ENCODE data around the gene CD200R1L.

CD200R1L gene

GRCh38 chr3:112846764-112847163 lies at the start of gene CD200R1L:
Gene CD200R1L, minus strand, starts transcription at chr3:112846864. Its CDS starts 17,497 bp downstream, at chr3:112829367.
- Histone ChIP-seq H3K9me3 (peaks cover 56% of the 10 kb centered on the region), H3K4me3 (no peak within 1 kb of the TSS), H3K27ac (no peak within 1 kb of the TSS), H3K36me3 (no peaks in the 10 kb centered on the region), H4K20me1 (no peaks in the 10 kb centered on the region), H3K27me3 (no peaks in the 10 kb centered on the region), H3K4me1 (peaks cover 20% of the 10 kb centered on the region), H3K9ac (no peak within 1 kb of the TSS), H3K4me2 (peak within 1 kb of the TSS; percentile 51)
- no peak for TF ChIP-seq Cebpa-rat (IDR thresholded peaks at IDR 0.05)

GRCh38 chr3:112894258-112894657 lies 47.6 kb upstream of the CD200R1L start:
- Histone ChIP-seq H3K4me2 (no peak overlapping the region), H3K27ac (no peak overlapping the region)

GRCh38 chr3:112889357-112889756 lies 42.7 kb upstream of the CD200R1L start:
- no peaks in the 10 kb centered on the region for H3K36me3 ChIP-seq
- no peaks in the 10 kb centered on the region for H4K20me1 ChIP-seq
- H3K9ac ChIP-seq, result no peak overlapping the region
- no peaks in the 10 kb centered on the region for H3K9me3 ChIP-seq
- no peak overlapping the region for H3K4me2 ChIP-seq
- no peaks in the 10 kb centered on the region for H3K27me3 ChIP-seq
- H3K4me3 ChIP-seq, result no peak overlapping the region
- no peak overlapping the region for H3K27ac ChIP-seq
- no peaks in the 10 kb centered on the region for H3K4me1 ChIP-seq
- TF ChIP-seq Cebpa-rat (IDR thresholded peaks at IDR 0.05), result no peak

More at GRCh38 chr3:112894258-112894657, 47.6 kb upstream of the CD200R1L start:
- Histone ChIP-seq H3K36me3 (no peaks in the 10 kb centered on the region), H3K4me3 (no peak overlapping the region), H3K4me1 (no peaks in the 10 kb centered on the region), H4K20me1 (no peaks in the 10 kb centered on the region), H3K9me3 (no peaks in the 10 kb centered on the region), H3K27me3 (no peaks in the 10 kb centered on the region), H3K9ac (no peak overlapping the region)
- no peak for TF ChIP-seq Cebpa-rat (IDR thresholded peaks at IDR 0.05)

GRCh38 chr3:112888381-112889085 lies 41.9 kb upstream of the CD200R1L start:
- H3K4me1 ChIP-seq, result no peaks in the 10 kb centered on the region
- H3K27me3 ChIP-seq, result no peaks in the 10 kb centered on the region
- no peaks in the 10 kb centered on the region for H4K20me1 ChIP-seq
- no peaks in the 10 kb centered on the region for H3K9me3 ChIP-seq
- H3K4me2 ChIP-seq, result no peak overlapping the region
- no peaks in the 10 kb centered on the region for H3K36me3 ChIP-seq
- no peak overlapping the region for H3K27ac ChIP-seq
- H3K9ac ChIP-seq, result no peak overlapping the region
- H3K4me3 ChIP-seq, result no peak overlapping the region
- TF ChIP-seq Cebpa-rat (IDR thresholded peaks at IDR 0.05), result no peak

- Histone ChIP-seq H3K9ac (no peak overlapping the region), H3K27ac (no peak overlapping the region), H3K36me3 (no peaks in the 10 kb centered on the region), H3K4me3 (no peak overlapping the region), H3K9me3 (no peaks in the 10 kb centered on the region), H3K27me3 (no peaks in the 10 kb centered on the region), H3K4me2 (no peak overlapping the region), H3K4me1 (no peaks in the 10 kb centered on the region), H4K20me1 (no peaks in the 10 kb centered on the region)
- TF ChIP-seq Cebpa-rat (IDR thresholded peaks at IDR 0.05), result no peak
Observed at GRCh38 chr3:112884678-112885290, 38.1 kb upstream of the CD200R1L start.

GRCh38 chr3:112881891-112882290 lies 35.2 kb upstream of the CD200R1L start:
- H3K9me3 ChIP-seq, result no peaks in the 10 kb centered on the region; the same call in 1 of the 2 replicates
- no peaks in the 10 kb centered on the region for H4K20me1 ChIP-seq
- no peaks in the 10 kb centered on the region for H3K36me3 ChIP-seq
- H3K4me2 ChIP-seq, result no peak overlapping the region
- no peaks in the 10 kb centered on the region for H3K27me3 ChIP-seq
- no peaks in the 10 kb centered on the region for H3K4me1 ChIP-seq
- no peak overlapping the region for H3K27ac ChIP-seq
- no peak overlapping the region for H3K9ac ChIP-seq
- no peak for TF ChIP-seq Cebpa-rat (IDR thresholded peaks at IDR 0.05)
- H3K4me3 ChIP-seq, result no peak overlapping the region

GRCh38 chr3:112875561-112875960 lies 28.9 kb upstream of the CD200R1L start:
- H3K9me3 ChIP-seq, result peaks cover 15% of the 10 kb centered on the region
- H3K27me3 ChIP-seq, result no peaks in the 10 kb centered on the region
- H3K9ac ChIP-seq, result no peak overlapping the region
- TF ChIP-seq Cebpa-rat (IDR thresholded peaks at IDR 0.05), result no peak
- no peaks in the 10 kb centered on the region for H4K20me1 ChIP-seq
- H3K27ac ChIP-seq, result no peak overlapping the region
- peaks cover 5% of the 10 kb centered on the region; the same call in 1 of the 2 replicates for H3K4me1 ChIP-seq
- no peaks in the 10 kb centered on the region for H3K36me3 ChIP-seq
- H3K4me2 ChIP-seq, result no peak overlapping the region
- no peak overlapping the region for H3K4me3 ChIP-seq

GRCh38 chr3:112874725-112875124 lies 28.1 kb upstream of the CD200R1L start:
- Histone ChIP-seq H3K27ac (no peak overlapping the region), H3K9ac (no peak overlapping the region), H3K4me1 (peaks cover 5% of the 10 kb centered on the region; the same call in 1 of the 2 replicates), H3K4me2 (no peak overlapping the region), H4K20me1 (no peaks in the 10 kb centered on the region), H3K36me3 (no peaks in the 10 kb centered on the region), H3K27me3 (no peaks in the 10 kb centered on the region), H3K9me3 (peaks cover 23% of the 10 kb centered on the region), H3K4me3 (no peak overlapping the region)
- no peak for TF ChIP-seq Cebpa-rat (IDR thresholded peaks at IDR 0.05)

GRCh38 chr3:112873632-112874031 lies 27.0 kb upstream of the CD200R1L start:
- H3K4me3 ChIP-seq, result no peak overlapping the region
- no peaks in the 10 kb centered on the region for H4K20me1 ChIP-seq
- no peak overlapping the region for H3K4me2 ChIP-seq
- H3K27ac ChIP-seq, result no peak overlapping the region
- H3K27me3 ChIP-seq, result no peaks in the 10 kb centered on the region
- peaks cover 5% of the 10 kb centered on the region; the same call in 1 of the 2 replicates for H3K4me1 ChIP-seq
- no peak overlapping the region for H3K9ac ChIP-seq
- no peaks in the 10 kb centered on the region for H3K36me3 ChIP-seq
- no peak for TF ChIP-seq Cebpa-rat (IDR thresholded peaks at IDR 0.05)
- H3K9me3 ChIP-seq, result peaks cover 27% of the 10 kb centered on the region

- Histone ChIP-seq H3K9me3 (peaks cover 27% of the 10 kb centered on the region), H3K4me3 (no peak overlapping the region), H3K27me3 (no peaks in the 10 kb centered on the region), H3K36me3 (no peaks in the 10 kb centered on the region), H3K27ac (no peak overlapping the region), H3K9ac (no peak overlapping the region), H3K4me2 (no peak overlapping the region), H3K4me1 (peaks cover 5% of the 10 kb centered on the region; the same call in 1 of the 2 replicates), H4K20me1 (no peaks in the 10 kb centered on the region)
- no peak for TF ChIP-seq Cebpa-rat (IDR thresholded peaks at IDR 0.05)
Observed at GRCh38 chr3:112871735-112872134, 25.1 kb upstream of the CD200R1L start.

All from BLaER1 (cell line).